DND-41 (cell line): ENCODE measurements around the gene XXYLT1.

Experiments used
- ATAC-seq: fragments of 200-7000 bp; cut with Tn5 transposase; 3 replicates; pipeline ENCODE4 v1.9.1; 2021; ENCODE audit warnings: low read depth; ENCODE audit not compliant: insufficient read depth
- DNase-seq: peaks from one replicate; pipeline ENCODE4 v3.0.0-alpha.2; 2020
- H2AFZ ChIP-seq: 2 replicates; pipeline ENCODE4 v1.6.0; 2012; ENCODE audit warnings: low read depth, low read length
- H3K27ac ChIP-seq: 2 replicates; pipeline ENCODE4 v1.5.1; 2012; ENCODE audit warnings: low read length, inconsistent platforms
- H3K27me3 ChIP-seq: fragments of 200-600 bp; sonication (generic); 2 replicates; pipeline ENCODE4 v1.6.0; 2012; ENCODE audit warnings: low read length, mild to moderate bottlenecking, inconsistent platforms; ENCODE audit not compliant: insufficient read depth, poor library complexity
- H3K36me3 ChIP-seq: 2 replicates; pipeline ENCODE4 v1.5.1; 2012; ENCODE audit warnings: low read length, inconsistent platforms; ENCODE audit not compliant: insufficient read depth
- H3K4me1 ChIP-seq: 2 replicates; pipeline ENCODE4 v1.5.1; 2012; ENCODE audit warnings: mild to moderate bottlenecking, low read length; ENCODE audit not compliant: insufficient read depth
- H3K4me2 ChIP-seq: 2 replicates; pipeline ENCODE4 v1.6.0; 2012; ENCODE audit warnings: mild to moderate bottlenecking, moderate library complexity, low read length, inconsistent platforms; ENCODE audit not compliant: insufficient read depth
- H3K4me3 ChIP-seq, 2 experiments: fragments of 200-600 bp in 1 of 2; shearing (Covaris generic) in 1 of 2; 2 replicates each; pipeline ENCODE4 v1.5.1; 2012 to 2016; ENCODE audit warnings: inconsistent platforms in 2 of 2, low read length in 2 of 2, mild to moderate bottlenecking in 2 of 2, low read depth in 1 of 2, moderate library complexity in 1 of 2
- H3K79me2 ChIP-seq: 2 replicates; pipeline ENCODE4 v1.6.0; 2012; ENCODE audit warnings: low read length, inconsistent platforms; ENCODE audit not compliant: insufficient read depth
- H3K9ac ChIP-seq: 2 replicates; pipeline ENCODE4 v1.6.0; 2012; ENCODE audit warnings: low read depth, mild to moderate bottlenecking, inconsistent platforms, low read length, moderate library complexity
- H3K9me3 ChIP-seq: 2 replicates; pipeline ENCODE4 v1.5.1; 2012; ENCODE audit warnings: low read length, moderate library complexity, mild to moderate bottlenecking, inconsistent platforms; ENCODE audit not compliant: insufficient read depth, severe bottlenecking
- H4K20me1 ChIP-seq: 2 replicates; pipeline ENCODE4 v1.6.0; 2012; ENCODE audit warnings: low read length; ENCODE audit not compliant: insufficient read depth
- EZH2 ChIP-seq: IDR thresholded peaks from 3 replicates; pipeline ENCODE4 v1.6.1; 2012; ENCODE audit warnings: borderline replicate concordance, low read depth, mild to moderate bottlenecking, moderate library complexity, low read length, inconsistent platforms; ENCODE audit not compliant: severe bottlenecking
- TF ChIP-seq, protein P1 (sequence below): IDR thresholded peaks from 2 replicates; pipeline ENCODE4 v1.5.1; 2012; ENCODE audit warnings: borderline replicate concordance, low read length, moderate library complexity, mild to moderate bottlenecking; ENCODE audit not compliant: poor library complexity, severe bottlenecking; ENCODE audit errors: extremely low read depth

Gene XXYLT1

DNA sequence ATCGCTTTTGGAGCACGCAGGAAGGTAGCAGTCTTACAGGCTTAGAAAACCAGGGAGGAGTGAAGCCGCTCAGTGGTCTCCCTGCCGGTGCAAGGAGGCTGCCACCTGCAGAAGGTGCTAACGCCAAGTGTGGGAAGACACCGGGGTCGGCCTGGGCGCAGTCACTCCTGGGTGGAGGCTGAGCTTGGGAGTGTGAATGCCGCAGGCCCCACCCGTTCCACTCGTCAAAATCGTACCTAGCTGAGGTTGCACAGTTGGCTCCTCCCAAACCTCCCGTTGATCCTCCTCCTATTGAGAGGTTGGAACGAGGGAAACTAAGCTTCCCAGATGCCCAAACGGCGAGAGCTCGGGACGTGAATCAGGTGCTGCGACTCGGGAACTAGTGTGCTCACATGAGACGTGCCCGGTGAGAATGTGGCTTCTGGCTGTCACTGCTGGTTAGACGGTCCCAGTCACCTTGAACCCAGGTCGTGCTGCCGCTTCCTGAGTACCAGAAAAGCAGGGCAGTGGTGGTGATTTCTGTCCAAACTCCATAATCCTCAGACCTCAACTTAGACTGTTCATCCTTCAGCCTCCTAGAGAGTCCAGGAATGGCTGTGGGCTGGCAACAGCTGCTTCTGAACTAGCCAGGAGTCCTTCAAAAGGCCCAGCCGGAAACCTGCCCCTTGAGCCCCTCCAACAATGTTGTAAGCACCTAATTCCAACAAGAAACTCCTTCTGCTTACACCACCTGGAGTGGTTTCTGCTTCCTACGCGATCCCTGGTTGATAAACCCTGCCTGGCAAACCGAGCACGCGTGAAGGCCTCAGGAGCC lies 156.0 kb downstream of the XXYLT1 start:
- H2AFZ ChIP-seq, result no peak overlapping the region
- no peak for DNase-seq
- no peaks in the 10 kb centered on the region for H3K9me3 ChIP-seq
- H3K27me3 ChIP-seq, result no peaks in the 10 kb centered on the region
- H3K4me2 ChIP-seq, result no peak overlapping the region
- no peak overlapping the region for H3K4me3 ChIP-seq
- H3K9ac ChIP-seq, result no peak overlapping the region
- no peaks in the 10 kb centered on the region for H3K4me1 ChIP-seq
- H3K36me3 ChIP-seq, result peaks cover 6% of the 10 kb centered on the region; the same call in 1 of the 2 replicates
- no peak for ATAC-seq
- H4K20me1 ChIP-seq, result peaks cover 38% of the 10 kb centered on the region
- TF ChIP-seq EZH2, result no peak
- TF ChIP-seq, protein P1, sequence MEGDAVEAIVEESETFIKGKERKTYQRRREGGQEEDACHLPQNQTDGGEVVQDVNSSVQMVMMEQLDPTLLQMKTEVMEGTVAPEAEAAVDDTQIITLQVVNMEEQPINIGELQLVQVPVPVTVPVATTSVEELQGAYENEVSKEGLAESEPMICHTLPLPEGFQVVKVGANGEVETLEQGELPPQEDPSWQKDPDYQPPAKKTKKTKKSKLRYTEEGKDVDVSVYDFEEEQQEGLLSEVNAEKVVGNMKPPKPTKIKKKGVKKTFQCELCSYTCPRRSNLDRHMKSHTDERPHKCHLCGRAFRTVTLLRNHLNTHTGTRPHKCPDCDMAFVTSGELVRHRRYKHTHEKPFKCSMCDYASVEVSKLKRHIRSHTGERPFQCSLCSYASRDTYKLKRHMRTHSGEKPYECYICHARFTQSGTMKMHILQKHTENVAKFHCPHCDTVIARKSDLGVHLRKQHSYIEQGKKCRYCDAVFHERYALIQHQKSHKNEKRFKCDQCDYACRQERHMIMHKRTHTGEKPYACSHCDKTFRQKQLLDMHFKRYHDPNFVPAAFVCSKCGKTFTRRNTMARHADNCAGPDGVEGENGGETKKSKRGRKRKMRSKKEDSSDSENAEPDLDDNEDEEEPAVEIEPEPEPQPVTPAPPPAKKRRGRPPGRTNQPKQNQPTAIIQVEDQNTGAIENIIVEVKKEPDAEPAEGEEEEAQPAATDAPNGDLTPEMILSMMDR, result no peak
- H3K79me2 ChIP-seq, result no peaks in the 10 kb centered on the region
- H3K27ac ChIP-seq, result no peak overlapping the region

DNA sequence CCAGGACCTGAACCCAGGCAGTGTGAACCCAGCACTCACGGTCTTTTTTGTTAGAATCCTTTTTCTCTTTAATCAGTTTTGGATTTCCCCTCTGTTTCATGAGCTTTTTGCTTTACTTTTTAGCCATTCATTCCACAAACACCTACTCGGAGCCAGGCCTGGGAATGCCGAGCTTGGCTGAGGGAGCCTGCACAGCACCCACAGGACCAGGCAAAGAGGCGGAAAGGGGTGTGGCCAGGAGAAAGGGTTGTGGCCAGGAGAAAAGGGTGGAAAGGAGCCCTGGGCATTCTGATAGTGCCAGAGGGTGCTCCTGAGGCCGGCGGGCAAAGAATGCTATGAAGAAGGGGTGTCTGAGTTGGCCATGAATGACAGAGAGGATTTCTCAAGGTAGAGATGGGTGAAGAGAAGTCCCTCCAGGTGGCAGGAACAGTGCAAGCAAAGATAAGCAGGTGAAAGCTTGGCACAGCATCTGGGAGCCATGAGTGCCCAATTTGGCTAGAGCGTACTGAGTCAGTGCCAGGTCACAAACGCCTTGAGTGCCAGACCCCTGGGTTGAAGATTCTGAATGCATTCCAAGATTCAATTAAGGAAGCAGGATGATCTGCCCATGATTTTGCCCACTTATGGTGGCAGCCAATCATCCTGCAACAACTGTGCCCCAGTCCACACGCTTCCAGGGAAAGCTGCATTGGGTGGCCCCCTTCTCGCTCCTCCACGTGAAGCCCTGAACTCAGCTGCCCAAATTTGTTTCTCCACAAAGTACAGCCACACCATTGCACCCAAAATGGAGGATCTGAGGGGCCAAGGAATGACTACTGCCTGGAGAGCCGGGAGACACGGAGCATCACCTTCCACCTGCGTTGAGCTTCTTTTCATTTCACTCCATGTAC lies 157.2 kb downstream of the XXYLT1 start:
- H4K20me1 ChIP-seq, result peaks cover 45% of the 10 kb centered on the region
- peaks cover 14% of the 10 kb centered on the region for H3K36me3 ChIP-seq
- H3K27me3 ChIP-seq, result no peaks in the 10 kb centered on the region
- H3K9ac ChIP-seq, result no peak overlapping the region
- TF ChIP-seq, protein P1, result no peak
- no peak for TF ChIP-seq EZH2
- no peak overlapping the region for H3K27ac ChIP-seq
- no peak overlapping the region for H2AFZ ChIP-seq
- no peaks in the 10 kb centered on the region for H3K4me1 ChIP-seq
- no peak for ATAC-seq
- H3K9me3 ChIP-seq, result no peaks in the 10 kb centered on the region
- no peaks in the 10 kb centered on the region for H3K79me2 ChIP-seq
- H3K4me2 ChIP-seq, result no peak overlapping the region
- H3K4me3 ChIP-seq, result no peak overlapping the region
- no peak for DNase-seq

DNA sequence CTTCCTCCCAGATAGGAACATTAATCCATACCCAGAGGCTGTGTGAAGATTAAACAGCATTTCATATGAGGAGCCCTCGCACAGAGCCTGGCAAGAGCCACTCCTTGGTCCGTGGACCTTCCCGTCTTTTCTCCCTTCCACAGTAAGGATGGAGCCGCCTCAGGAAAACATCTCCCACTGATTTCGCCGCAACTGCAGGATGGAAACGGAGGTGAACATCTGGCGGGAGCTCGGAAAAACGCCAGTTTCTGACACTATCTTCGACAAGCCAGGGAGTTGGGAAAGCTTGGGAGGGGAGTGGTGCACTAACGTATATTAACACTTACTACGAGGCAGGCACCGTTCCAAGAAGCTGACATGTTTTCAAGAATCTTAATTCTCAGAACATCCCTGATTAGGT lies 157.9 kb downstream of the XXYLT1 start:
- Histone ChIP-seq H3K4me2 (no peak overlapping the region), H3K4me3 (no peak overlapping the region), H3K36me3 (peaks cover 14% of the 10 kb centered on the region), H2AFZ (no peak overlapping the region), H3K27me3 (no peaks in the 10 kb centered on the region), H3K9me3 (no peaks in the 10 kb centered on the region), H4K20me1 (peaks cover 37% of the 10 kb centered on the region), H3K9ac (no peak overlapping the region), H3K4me1 (no peaks in the 10 kb centered on the region), H3K27ac (no peak overlapping the region), H3K79me2 (no peaks in the 10 kb centered on the region)
- ATAC-seq (no peak), DNase-seq (no peak)
- no peak for TF ChIP-seq EZH2
- TF ChIP-seq, protein P1, result no peak
